NCI-H2171 (cell line): Measurements from ENCODE around the gene TACC2.

ENCODE experiments used
- DNase-seq: peaks from one replicate; lab custom pipeline; 2025; lab: John Stamatoyannopoulos, UW

TACC2 gene

DNA sequence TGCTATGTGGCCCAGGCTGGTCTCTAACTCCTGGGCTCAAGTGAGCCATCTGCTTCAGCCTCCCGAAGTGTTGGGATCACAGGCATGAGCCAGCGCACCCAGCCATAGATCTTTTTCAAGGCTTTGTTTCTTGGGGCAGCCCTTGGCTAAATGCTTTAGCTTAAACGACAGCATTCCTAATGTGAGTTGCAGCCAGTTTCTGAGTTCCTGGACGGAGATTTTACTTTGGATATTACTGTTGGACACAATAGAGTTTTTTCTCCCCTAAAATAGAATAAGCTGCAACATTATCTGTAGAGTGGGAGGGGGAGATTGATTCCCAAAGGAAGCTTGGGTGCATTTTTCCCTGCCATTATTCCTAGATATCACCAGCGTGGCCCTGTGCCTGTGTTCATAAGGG lies 179.1 kb downstream of the TACC2 start:
- DNase-seq: no peak

DNA sequence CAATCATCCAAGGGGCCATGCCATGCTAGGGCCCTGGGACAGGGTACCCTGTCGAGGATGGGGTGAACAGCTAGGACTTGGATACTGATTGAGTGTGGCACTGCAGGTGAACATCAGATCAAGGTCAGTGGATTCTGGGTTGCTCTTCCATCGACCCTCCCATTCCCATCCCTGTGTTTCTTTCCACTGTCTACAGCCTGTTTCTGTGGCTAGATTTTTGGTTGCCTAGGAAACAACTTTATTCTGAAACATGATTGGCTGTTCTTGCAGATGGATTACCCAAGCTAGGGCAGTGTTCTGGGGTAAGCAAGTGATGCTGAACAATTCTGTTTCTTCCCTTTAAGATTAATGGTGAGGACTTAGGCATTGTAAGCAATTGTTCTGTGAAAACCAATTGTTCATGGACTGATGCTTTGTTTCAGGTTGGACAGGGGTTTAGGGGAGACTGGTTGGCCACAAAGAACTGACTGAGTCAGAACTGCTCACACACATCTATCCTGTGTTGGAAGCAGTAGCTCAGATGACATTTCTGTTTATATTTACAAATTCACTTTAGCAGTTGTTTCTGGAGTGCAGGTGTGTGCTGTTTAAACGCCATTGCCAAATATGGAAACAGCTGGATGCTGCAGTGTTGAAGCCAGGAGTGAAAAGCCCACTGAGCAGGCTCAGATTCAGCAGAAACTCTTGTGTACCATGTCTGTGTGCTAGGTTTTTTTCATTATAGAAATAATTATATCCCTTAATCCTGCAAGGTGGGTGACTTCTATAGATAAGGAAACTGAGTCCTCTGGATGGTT lies 179.8 kb downstream of the TACC2 start:
- no peak for DNase-seq

DNA sequence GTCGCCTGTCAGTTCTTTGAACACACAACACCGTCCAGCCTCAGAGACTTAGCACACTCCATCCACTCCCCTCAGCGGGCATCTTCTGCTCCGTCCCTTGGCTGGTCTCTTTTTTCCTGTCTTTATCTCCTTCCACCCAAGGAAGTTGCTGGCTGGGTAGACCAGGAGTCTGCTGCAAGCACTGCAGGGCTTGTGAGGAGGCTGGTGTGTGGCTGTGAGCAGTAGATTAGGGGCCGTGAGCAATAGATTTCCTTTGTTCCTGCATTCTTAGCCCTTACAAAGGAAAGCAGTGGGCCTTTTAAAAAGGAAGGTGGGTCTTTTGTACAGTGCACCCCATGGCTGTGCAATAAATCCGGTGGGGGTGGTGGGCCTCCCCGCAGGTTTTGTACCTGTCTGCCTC lies 181.8 kb downstream of the TACC2 start:
- DNase-seq: no peak

DNA sequence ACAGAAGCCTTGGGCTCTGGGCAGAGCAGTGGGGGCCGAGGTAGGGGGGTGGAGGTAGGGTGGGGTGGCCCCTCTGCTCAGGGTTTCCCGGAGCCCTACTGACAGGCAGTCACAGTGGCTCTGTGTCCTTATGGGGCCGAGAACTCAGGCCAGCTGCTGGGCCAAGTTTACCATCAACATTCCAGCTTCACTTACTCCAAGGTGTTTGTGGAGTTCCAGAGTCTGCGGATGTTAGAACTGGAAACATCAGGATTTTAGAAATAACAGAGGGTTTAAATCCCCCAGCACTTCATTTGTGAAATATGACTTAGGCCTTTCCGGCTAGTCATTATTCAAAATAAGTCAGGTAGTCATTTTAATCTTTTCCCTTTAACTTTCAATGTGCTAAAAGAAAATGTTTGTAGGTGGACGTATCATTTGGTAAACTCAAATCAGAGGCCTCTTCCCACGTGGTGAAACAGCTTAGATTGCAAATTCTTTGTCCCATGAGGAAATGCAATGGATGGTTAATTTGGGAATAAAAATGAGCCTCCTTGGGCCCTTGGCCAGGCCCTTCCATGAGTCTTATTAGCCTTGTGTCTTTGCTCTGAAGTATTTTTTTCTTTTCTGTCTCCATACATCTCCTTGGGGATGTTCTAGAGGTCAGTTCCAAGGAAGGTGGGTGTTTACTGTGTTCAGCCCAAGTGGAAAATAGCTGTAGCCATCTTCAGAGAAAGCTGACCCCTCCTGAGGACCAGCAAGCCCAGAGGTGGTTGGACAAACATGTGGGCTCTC lies 182.5 kb downstream of the TACC2 start:
- no peak for DNase-seq

DNA sequence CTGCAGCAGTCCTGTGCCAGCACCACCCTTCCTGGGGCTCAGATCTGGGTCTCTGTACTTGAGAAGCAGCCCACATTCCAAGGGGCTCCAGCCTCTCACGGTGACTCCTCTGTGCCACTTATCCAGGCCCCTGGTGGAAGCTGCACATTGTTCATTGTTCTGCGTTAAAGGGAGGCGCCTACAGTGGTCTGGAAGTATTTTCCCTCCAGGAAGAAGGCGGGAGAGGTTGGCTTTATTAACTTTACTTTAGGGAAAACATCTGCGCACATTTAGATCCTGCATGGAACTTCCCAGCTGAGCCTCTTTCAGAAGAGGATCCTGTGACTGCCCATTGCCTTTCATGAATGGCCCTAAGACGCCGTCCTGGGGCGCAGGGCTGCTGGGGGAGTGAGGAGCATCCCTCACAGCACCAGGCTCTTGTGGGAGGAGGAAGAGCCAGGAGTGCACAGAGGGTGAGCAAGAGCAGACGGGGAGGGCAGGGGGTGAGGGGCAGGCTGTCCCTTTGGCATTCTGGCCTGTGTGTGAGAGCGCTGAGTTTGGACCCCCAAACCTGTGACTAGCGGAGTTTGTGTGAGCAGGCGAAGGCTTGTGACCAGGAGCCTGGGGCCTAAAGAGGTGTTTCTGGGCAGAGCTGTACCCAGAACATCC lies 183.5 kb downstream of the TACC2 start:
- no peak for DNase-seq

DNA sequence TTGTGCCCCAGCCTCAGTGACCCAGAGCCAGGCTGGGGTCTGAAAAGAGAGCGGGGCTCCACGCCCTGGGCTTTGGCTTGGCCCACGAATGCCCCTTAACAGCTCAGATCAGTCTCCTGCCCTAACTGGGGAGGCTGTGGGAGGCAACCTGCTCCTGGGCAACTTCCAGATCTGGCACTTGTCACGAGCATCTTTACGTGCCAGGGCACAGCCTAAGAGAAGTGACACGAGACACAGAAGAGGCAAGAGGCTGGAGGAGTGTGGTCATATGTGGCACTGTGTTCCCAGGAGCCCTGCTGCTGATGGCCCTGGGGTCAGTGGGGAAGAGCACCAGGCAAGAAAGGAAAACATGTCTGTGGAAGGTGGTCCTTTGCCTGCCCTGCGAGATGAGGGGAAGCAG lies 184.4 kb downstream of the TACC2 start:
- no peak for DNase-seq

DNA sequence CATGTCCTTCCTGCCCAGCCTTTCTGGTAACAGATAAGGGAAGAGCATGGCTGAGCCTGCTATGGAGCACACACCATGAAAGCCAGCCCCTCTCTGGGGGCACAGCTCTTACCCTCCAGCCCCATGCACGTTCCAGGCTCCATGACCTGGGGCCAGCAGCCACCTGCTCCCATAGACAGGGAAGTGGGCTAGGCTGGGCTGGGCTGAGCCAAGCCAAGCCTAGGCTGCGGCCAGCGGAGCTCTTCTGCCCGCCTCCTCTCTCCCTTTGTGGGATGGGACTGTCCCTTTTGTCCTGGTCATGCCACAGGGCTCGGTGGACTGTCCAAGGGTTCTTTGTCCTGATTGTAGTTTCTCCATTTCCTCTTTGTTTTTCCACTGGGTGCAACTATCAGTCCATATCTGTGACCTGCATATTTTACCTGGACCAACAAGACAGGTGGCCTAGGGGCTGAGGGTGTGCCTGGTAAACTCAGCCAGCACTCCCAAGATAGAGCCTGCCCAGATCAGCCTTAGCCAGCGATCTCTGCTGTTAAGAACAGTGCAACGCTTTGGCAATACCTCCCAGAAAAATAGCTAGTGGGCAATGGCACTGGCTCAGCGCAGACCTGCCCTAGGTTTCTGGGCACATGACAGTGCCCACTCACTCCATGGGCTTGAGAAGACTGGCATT lies 184.9 kb downstream of the TACC2 start:
- DNase-seq: no peak

DNA sequence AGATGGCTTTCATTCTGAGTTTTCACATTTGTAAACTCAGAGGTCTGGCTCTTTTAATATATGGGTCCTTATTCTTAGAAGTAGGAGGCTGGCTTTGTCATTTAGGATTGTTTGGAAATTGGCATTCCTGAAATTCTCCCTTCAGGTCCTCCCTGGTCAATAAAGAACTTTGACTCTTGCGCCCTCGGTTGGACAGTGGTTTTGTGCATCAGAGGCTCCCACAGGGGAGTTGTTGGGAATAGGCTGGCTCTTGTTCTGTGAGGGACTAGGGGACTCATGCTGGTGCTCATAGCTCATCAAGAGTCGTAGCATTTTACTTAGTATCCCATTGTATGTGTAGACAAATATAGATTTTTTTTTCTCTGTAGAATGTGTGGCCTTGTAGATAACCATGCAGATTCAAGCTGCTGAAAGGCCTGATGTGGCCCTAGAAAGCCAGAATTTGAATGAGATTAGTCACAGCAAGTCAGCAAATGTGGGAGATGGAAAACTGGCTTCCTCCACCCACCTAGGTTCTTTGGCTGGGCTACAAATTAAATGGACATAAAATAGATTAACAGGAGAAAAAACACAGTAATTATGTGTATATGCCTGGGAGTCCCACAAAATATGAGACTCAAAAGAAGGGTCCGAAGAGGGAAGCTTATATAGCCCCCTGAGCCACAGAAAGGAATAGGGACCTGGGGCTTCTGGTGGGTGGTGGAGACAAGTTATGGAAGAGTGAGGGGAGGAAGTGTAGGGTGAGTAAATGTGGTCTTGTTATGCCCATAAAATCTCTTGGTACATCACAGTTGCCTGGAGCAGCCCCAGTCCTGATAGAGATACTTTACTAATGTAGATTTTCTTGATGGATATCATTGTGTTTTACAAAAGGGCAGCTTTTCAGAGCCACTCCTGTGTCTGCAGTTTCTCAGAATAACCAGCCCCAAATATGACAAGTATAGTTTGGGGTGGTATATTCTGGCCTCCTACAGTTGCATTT lies 187.6 kb downstream of the TACC2 start:
- DNase-seq: no peak

DNA sequence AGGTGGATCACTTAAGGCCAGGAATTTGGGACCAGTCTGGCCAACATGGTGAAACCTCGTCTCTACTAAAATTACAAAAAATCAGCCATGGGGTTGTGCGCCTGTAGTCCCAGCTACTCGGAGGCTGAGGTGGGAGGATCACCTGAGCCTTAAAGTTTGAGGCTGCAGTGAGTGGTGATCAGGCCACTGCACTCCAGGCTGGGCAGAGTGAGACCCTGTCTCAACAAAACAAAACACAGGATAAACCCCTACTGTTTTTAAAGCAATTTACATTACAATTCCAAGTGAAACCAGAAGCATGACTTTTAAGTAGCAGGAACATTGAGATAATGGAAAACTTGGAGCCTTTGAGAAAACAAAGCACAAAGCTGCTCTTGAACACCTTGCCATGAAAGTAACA lies 189.7 kb downstream of the TACC2 start:
- DNase-seq: no peak

DNA sequence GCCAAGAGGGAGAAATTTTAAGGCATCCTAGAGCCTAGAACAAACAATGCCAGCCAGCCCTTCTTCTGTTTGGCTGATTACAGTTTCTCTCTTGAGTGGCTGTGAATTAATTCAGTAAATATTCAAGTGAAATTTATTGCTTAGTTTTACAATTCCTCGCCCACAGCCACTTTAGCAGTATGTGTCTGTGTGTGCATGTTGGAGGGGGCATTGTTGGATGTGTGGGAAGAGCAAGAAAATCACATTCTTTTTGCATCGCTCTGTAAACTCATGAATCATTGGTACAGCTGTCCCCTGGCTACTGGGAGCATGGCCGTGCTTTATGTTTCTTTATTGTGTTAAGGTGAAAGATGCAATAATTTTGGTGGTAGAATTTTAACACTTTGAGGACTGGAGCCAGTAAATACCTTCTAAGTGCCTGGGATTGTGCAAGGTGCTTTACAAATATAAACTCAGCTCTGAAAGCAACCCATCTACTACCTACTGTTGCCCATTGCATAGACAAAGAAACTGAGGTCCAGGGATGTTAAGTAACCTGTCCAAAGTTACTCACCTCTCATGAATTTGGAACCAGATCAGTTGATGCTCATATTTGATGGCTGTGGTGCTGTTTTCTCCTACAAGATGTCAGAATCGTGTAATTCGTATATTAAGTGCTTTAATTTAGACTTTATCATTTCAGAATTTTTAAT lies 192.2 kb downstream of the TACC2 start:
- no peak for DNase-seq

DNA sequence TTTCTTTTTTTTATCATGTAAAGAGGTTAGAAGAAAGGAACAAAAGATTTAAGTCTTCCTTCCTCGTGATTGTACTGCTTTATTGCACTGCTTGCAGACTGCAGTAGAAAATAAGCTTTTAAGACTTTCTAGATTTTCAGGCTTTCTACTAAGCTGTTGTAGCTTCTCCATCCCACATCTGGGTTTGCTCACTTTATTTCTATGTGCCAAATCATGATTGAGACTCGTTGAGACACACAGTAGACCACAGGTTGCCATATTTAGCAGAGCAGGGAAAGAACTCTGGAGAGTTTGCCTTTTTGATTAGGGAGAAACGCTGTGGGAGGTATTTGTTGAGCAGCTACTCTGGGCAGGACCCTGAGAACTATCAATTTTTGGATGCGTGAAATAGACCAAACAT lies 192.9 kb downstream of the TACC2 start:
- no peak for DNase-seq

DNA sequence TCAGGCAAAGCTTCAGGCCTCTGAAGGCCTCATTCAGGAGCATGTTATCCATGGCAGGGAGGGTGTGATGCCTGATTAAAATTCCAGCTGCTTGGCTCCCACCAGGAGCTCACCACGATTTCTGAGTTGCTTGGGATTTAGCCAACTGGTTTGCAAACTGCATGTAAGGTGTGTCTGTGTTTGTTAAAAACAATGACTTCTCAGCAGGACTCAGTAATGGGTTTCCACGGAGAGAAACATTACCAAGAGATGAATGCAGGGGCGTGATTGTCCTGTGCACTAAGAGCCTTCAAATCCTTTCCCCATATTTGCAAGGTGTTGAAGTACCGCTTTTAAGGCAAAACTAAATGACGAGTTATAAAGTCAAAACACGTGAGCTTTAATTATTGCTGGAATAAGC lies 193.3 kb downstream of the TACC2 start:
- DNase-seq: no peak

DNA sequence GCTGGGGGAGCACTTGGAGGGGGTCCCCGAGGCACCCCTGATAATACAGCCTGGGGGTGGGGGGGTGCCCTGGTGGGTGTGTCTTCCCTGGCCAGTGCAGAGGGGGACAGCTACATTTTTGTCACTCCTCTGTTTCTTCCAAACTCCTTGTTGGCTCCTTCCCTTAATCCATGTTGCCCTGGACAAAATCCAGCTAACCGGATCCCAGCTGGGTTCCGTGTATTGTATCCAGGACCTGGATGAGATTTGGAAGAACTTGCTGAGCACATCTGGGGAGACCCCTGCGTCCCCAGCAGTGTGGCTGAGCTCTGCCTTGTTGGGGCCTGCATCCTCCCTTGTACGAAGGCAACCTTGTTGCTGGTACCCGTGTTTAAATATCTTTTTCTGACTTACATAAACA lies 195.3 kb downstream of the TACC2 start:
- no peak for DNase-seq

DNA sequence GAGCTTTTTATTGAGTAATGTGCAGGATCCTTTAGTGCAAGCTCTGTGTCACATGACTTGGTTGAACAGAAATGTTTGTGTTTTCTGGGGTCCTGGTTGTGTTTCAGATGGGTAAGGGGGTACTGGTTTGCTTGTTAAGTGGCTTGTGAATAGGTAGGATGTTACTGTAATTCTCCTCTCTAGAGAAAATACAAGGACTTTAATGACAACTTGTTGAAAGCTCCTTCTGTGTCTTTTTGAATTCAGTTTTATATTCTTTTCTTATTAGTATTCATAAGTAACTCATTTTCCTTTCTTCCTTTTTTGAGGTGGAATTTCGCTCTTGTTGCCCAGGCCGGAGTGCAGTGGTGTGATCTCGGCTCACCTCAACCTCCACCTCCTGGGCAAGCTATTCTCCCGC lies 196.7 kb downstream of the TACC2 start:
- no peak for DNase-seq

DNA sequence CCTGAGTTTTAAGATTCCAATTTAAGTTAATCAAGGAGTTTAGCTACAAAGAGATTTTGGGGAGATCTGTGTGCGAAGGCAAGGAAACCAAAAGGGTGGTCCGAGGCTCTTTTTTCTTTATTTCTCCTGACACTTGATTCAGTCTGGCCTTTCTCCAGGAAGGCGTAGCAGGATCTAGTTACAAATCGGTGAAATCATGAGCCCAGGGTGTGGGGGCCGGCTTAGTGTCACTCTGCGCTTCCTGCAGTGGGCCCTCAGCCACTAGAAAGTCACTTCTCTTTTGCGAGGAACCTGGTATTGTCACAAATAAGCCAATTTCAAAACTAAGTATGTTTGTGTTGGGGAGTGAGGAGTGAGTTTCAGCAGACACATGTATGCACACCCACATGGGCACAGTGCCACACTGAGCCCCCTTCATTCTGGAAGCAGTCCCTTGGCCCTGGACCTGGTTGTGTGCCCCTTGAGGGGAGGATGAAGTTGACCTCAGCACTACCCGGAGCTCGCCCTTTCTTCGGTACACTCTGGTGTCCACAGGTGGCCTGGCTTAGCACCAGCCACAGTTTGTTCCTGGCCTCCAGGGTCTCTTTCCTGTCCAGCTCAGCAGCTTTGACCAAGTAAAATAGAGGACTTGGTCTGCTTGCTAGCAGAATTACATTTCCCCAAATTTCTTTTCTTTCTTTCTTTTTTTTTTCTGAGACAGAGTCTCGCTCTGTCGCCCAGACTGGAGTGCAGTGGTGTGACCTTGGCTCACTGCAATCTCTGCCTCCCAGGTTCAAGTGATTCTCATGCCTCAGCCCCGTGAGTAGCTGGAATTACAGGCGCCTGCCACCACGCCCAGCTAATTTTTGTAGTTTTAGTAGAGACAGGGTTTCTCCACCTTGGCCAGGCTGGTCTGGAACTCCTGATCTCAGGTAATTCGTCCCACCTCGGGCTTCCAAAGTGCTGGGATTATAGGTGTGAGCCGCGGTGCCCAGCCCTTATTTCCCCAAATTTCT lies 198.2 kb downstream of the TACC2 start:
- no peak for DNase-seq

DNA sequence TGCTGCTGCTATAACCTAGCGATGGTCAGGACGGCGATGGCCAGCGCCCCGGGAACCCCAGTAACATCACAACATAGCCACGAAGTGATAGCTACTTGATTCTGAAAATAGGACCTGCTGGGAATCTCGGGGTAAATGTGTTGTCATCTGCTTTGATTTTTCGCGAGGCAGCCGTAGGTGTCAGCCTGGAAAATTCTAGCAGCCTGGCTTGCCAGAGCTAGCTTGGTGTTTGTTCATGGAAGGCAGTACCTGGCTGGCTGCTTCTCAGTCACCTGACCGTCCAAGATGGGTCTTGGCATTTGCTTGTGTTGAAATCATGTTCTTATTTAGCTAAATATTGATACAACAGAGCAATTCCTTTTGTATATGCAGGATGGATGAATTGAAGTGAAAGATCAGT lies 199.7 kb downstream of the TACC2 start:
- DNase-seq: no peak

DNA sequence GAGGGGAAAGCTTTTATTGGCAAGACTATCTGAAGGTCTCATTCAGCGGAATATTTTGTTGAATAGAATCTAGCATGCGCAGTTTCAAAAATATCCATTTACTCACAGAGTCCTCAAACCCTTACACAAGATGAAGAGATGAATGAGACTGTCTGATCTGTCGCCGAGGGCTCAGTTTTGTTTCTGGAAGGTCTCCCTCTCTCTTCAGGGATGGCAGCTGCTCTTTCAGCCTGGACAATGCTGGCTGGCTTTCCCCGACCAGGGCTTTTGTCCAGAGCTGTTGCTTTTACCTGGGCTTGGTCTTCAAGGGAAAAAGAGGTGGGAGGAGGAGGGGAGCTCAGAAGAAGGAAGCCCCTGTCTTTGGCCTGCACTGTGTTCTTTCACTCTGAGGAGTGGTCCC lies 200.2 kb downstream of the TACC2 start:
- no peak for DNase-seq

DNA sequence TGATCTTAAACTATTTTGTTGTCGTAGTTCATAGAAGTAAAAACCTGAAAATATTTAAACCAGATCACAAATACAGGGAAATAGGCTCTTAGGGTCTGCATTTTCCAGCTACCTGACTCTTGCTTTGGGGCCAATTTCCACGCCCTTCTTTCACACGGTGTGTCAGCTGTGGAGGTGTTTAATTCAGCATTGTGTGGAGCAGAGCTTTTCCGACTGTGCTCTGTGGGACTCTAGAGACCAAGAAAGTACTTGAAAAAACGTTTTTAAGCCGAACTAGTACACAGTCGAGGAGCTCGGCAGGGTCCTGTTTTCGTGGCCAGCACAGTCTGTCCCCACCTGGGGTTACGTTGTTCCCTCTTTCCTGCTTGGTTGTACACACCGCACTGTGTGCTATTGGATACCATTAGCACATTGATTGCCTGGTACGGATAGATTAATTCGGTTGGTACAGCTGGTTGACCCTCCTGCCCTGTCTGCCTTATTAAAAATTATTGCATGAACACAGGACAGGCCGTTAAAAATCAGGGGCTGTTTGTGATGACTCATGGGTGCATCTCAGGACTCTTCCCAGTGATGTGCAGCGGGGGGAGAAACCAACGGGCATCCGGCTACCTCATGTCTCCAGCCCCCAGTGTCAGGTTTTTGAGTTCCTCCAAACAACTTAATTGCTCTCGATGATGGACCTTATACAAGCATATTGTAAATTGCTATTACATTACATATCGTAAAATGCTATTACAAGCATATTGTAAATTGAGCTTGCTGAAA lies 201.4 kb downstream of the TACC2 start:
- DNase-seq: no peak
